CD4-positive, alpha-beta T cell treated with Interleukin-4 for 1 hour (primary cell): Measurements from ENCODE around the gene RPH3AL.

Source experiments
- DNase-seq, 2 donors: peaks; one replicate each; pipeline ENCODE4 v3.0.0-alpha.2; 2020 to 2022

Gene RPH3AL

GRCh38 chr17:298791-299450 is 53.7 kb downstream of the RPH3AL start:
- no peak for DNase-seq

DNA sequence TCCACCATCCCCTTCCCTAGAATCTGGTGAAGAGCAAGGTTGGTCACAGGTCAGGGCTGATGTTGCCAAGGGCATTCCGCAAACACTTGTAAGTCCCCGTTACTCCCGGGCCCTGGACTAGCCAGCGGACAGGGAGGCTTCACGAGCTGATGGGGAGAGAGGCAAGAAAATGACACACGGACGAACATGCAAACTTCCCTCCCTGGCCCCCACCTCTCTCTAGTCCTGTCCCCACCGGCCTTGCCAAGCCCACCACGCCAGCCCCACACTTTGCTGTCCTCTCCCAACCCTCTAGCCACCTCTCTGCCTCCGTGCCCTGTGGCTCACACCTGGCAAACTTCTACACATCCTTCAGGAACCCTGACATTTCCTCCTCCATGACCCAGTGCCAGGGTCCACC is 54.8 kb downstream of the RPH3AL start:
- DNase-seq = no peak

DNA sequence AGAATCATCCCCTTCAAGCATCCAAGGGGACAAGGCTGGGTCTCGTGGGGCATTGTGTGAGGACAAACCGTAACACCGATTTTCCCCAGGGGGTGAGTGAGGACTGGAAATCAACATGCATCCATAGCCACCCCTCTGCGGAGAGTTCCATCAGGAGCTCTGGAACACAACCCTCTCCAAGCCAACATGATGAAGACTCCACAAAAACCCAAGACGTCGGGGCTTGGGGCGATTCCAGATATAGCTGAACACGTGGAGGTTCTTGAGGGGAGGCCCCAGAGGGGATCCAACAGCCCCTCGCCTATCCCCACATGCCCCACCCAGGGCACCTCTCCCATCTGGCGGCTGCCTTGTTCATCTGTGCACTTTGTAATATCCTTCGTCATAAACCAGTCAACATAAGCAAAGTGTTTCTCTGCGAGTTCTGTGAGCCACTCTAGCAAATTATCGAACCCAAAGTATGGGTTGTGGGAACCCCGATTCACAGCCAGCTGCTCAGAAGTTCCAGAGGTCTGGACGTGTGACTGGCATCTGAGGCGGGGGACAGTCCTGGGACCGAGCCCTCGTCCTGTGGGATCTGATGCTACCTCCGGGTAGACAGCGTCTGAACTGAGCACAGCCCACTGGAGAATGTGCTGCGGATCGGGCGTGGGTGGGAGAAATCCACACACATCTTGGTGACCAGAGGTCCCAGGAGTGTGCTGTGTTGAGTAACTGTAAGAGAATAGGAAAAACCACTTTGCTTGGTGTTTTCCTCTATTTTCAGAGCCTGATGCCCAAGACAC is 55.5 kb downstream of the RPH3AL start:
- DNase-seq = no peak

DNA sequence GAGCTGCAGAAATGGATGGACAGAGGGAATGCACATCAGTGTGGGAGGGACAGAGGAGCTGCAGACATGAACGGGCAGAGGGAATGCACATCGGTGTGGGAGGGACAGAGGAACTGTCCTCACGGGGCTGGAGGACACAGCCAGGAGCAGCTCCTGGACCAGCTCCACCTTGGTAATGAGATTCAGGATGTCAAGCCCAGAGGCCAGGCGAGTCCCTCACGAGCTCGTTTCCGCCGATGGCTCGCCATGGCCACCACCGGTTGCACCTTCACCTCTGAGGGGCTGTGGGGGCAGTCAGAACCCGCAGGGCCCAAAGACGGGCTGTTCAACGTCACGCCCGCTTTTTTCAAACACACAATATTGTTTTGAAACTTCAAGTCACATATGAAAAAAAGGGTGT is 56.2 kb downstream of the RPH3AL start:
- DNase-seq = no peak

DNA sequence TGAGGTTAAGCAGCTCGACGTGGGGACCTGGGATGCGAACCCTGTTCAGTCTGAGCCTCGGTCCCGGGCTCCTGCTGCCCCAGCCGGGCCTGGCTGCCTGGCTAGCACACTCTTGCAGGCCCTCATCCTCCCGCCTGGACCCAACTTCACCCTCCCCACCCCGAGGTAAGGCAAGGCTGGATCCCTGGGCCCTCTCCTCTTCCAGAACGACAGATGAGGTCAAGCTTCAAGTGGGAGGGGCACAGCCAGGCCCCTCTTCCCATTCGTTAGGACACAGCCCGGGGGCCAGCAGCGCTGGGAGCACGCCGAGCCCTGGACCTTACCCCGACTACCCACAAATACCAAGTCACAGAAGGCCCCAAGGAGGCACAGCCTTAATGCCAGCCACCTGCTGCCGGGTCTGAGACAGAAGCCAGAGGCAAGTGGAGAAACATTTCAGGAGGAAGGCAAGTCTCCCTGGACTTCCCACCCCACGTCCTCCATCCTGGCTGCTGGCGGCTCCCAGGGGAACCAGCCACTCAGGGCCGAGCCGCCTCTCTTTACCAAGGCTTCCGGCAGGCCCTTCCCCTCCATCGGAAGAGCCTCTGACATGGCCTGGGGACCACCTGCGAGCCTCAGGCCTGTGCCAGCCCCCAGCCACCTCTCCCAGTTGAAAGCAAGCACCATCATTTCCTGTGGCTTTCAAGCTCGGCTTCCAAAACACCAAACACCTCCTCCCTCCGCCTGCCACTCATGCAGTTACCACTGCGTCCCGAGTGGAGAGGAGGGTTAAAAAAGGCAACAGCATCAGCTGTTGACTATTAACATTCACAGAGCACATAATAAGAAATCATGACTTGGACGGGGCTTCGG is 59.9 kb downstream of the RPH3AL start:
- DNase-seq = no peak

DNA sequence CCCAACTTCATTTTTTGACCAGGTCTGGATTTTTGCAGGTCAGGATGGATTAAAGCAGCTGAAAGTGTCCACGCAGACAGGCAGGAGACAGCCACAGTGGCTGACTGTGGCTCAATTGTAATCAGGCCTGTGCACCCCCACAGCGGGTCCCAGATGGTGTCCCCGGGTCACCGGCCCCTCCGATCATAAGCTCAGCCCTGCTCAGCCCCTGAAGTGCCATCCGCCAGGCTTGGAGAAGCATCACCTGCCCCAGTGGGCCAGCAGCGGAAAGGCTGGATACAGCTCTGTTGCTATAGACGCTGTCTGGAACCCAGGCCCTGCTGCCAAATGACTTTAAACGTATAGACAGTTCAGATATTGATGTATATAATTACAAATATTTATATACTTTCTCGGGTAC is 60.6 kb downstream of the RPH3AL start:
- DNase-seq = no peak

- DNase-seq = no peak
Measured at GRCh38 chr17:291587-291986, 61.0 kb downstream of the RPH3AL start.

GRCh38 chr17:290626-291025 is 62.0 kb downstream of the RPH3AL start:
- no peak for DNase-seq

DNA sequence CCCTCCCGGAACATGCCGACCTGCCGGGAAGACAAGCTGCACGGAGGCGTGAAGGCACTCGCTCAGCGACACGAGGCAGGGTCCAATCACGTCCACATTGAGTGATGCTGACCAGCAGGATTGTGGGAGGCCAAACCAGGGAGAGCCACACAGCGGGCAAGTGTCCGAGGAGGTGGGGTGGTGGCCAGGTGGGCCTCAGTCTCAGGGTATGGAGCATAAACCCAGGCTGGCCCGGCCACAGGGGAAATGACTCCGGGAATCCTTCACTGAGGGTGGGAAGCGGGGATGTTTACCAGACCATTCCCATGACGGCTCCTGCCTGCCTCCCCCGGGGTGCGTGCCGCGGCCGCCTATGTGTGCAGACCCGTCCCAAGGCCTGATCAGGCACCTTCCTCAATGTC is 62.5 kb downstream of the RPH3AL start:
- no peak for DNase-seq

- no peak for DNase-seq
Measured at GRCh38 chr17:289409-289808, 63.2 kb downstream of the RPH3AL start.

DNA sequence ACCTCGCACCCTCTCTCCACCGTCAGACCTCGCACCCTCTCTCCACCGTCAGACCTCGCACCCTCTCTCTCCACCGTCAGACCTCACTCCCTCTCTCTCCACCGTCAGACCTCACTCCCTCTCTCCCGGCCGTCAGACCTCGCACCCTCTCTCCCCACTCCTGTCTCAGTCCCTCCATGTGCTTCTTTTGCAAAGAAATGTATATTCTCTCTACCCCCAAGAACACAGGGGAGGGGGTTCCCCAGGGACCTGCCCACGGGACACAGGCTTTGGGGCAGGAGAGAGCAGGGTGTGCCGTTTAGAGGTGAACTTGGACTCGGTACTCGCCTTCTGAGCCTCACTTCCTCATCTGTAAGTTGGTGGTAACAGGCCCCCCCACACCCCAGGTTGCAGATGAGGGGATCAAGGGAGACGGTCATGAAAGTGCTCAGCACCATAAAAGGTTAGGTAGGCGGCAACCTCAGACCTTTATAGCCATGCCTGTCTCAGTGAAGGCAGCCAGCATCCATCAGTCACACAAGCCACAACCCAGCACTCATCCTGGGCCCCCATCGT is 63.7 kb downstream of the RPH3AL start:
- no peak for DNase-seq

DNA sequence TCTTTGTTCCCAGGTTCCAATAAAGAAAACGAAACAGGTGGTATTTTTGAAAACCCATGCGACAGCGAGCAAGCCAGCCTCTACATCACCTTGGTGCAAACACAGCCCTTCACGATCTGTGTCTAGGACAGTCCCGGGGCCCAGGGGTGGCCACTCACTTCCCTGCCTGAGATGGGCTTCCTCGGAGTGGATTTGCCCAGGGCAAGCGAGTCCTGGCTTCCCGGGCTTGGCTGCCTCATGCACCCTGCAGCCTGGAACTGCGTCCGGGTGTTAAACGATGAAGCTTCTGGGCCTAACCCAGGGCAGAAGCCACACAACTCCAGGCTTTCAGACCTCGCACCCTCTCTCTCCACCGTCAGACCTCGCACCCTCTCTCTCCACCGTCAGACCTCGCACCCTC is 66.0 kb downstream of the RPH3AL start:
- no peak for DNase-seq

DNA sequence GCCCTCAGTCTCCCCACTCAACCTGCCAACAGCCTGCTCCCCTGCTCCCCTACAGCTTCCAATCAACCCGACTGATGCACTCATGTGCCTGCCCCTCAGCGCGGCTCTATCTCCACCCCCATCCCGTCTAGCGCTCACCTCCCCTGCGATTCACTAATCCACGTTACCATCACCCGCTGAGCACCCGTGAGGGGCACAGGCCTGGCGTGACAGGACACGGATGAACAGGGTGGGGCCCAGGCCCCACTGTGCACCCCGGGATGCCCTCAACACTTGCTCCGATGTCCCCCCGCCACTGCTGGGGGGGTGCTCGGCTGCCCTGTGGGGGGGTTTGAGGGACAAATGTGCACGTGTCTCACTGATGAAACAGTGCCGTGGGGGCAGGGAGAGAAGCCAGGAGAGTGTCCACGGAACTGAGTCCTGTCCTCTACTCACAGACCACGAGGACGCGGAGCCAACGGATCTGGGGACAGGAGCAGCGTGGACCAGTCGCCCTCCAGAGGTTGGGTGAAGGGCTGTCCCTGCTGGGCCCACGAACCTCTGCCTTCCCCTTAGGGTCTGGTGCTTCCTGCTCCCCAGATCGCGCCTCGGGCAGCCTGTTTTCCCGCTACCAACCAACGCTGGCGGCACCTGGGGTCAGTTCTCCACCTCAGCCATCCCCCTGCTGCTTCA is 66.7 kb downstream of the RPH3AL start:
- no peak for DNase-seq

- DNase-seq = no peak
Measured at GRCh38 chr17:284676-285355, 67.8 kb downstream of the RPH3AL start.

DNA sequence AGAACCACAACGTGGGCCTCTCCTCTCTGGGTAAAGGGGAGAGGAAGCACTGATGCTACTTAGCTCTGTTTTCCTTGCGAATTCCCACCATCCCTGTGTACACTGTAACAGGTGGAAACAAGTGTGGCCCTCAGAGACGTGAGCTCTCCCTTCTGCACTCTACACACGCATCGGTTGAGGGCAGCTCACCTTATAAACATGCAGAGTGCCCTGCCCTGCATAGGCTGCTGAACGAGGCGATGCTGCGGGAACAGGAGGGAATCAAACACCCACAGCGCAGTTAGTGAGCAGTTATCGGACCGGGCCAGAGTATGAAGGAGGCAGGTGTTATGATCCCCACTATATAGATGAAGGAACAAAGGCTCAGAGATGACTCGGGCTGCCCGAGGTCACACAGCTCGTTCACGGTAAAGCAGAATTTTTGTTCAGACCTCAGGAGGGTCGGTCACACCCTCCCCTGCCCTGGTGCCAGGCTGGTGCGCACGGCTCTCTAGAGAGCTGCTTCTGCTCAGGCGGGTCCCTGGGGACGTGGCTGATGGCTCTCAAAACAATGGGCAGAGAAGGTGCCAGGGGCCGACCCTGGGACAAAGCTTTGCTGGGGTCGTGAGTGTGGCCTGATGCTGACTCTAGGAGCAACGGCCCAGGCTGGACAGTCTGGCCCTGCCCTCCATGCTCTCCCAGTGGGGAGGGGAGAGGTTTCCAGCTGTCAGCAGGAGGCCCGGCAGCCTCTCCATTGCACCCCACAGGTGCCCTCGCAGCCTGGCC is 68.5 kb downstream of the RPH3AL start:
- DNase-seq = no peak

DNA sequence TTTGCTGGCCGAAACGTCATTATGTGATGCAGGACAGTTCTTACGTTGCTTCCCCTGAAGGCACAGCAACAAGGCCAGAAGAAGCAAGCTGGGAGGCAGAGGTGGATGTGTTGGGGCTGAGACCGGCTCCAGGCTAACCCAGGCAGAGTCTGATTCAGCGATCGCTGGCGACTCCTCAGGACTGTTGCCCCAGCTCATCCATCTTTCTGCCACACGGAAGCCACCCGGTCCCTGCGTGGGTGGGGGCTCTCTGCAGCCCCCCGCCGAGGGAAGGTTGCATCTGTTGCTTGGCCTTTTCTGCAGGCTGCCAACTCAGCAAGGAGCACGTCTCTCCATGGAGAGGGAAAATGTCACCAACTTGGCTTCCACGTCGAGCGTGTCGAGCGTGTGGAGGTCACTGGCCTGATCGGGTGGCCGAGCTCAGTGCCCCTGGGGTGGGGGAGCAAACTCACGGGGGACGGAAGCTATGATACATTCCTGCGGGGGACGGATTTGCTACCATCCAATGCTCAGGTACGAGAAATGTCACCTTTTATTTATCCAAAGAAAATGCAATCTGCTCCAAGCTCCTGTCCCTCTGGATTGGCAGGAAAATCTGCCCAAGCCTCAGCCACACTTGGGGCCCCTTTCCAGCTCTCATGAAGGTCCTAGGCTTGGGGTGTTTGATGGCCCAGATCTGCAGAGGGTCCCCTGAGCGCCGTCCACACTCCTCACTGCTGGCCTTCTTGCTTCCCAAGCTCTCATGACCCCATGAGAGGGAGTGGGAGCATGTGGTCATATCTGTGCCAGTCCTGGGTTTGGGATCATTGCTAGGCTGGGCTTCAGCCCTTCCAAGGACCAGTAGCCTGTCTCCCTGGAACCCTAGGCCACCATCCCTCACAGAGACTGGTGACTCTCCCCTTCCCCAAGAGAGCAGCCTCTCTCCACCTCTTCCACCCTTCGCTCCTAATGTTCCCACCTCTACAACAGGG is 69.4 kb downstream of the RPH3AL start:
- no peak for DNase-seq

GRCh38 chr17:282000-282911 is 70.4 kb downstream of the RPH3AL start:
- no peak for DNase-seq

GRCh38 chr17:281365-281999 is 71.1 kb downstream of the RPH3AL start:
- DNase-seq = no peak

GRCh38 chr17:280901-281300 is 71.7 kb downstream of the RPH3AL start:
- no peak for DNase-seq
